Fibroblast of lung (primary cell): ENCODE results near the gene MON1A. TPM values are rescaled to one million over a fixed set of nuclear protein-coding genes. Genes with fewer than 3 reads are reported as not detected.

ENCODE experiments used
- DNase-seq, 2 donors: peaks; one replicate each; pipeline versions ENCODE4 v3.0.0 to v3.0.0-alpha.2; 2010; ENCODE audit warnings: low read depth in 2 of 2
- H2AFZ ChIP-seq: 2 replicates; pipeline ENCODE4 v1.5.1; 2012; ENCODE audit warnings: low read length, control low read depth, inconsistent platforms
- H3K27ac ChIP-seq: 2 replicates; pipeline ENCODE4 v1.5.1; 2011; ENCODE audit warnings: low read length, control low read depth; ENCODE audit not compliant: insufficient read depth
- H3K27me3 ChIP-seq: 2 replicates; pipeline ENCODE4 v1.5.1; 2011; ENCODE audit warnings: mild to moderate bottlenecking, low read length; ENCODE audit not compliant: control insufficient read depth, insufficient read depth
- H3K36me3 ChIP-seq: 2 replicates; pipeline ENCODE4 v1.5.1; 2011; ENCODE audit warnings: low read length; ENCODE audit not compliant: control insufficient read depth, insufficient read depth
- H3K4me1 ChIP-seq: 2 replicates; pipeline ENCODE4 v1.5.1; 2011; ENCODE audit warnings: low read length; ENCODE audit not compliant: control insufficient read depth, insufficient read depth; ENCODE audit errors: extremely low read depth
- H3K4me2 ChIP-seq: 2 replicates; pipeline ENCODE4 v1.5.1; 2011; ENCODE audit warnings: low read length, control low read depth; ENCODE audit not compliant: insufficient read depth; ENCODE audit errors: extremely low read depth
- H3K4me3 ChIP-seq, 4 experiments: fragments of 200-600 bp in 1 of 4; sonication (generic) in 1 of 4; replicated peaks in 1 of 4; 2 replicates each; pipeline ENCODE4 v1.5.1; 2011 to 2016; ENCODE audit warnings: low read length in 4 of 4, low read depth in 3 of 4, mild to moderate bottlenecking in 3 of 4, control low read depth in 2 of 4, inconsistent platforms in 1 of 4, mixed read lengths in 1 of 4; ENCODE audit not compliant: insufficient read depth in 1 of 4; ENCODE audit errors: control extremely low read depth in 1 of 4
- H3K79me2 ChIP-seq: 2 replicates; pipeline ENCODE4 v1.5.1; 2012; ENCODE audit warnings: mild to moderate bottlenecking, low read length, inconsistent platforms; ENCODE audit not compliant: control insufficient read depth, insufficient read depth
- H3K9ac ChIP-seq: 2 replicates; pipeline ENCODE4 v1.5.1; 2011; ENCODE audit warnings: mild to moderate bottlenecking, low read length, control low read depth; ENCODE audit not compliant: insufficient read depth
- H3K9me3 ChIP-seq: 2 replicates; pipeline ENCODE4 v1.5.1; 2012; ENCODE audit warnings: low read depth, low read length; ENCODE audit not compliant: control insufficient read depth, insufficient read depth
- H4K20me1 ChIP-seq: 2 replicates; pipeline ENCODE4 v1.5.1; 2011; ENCODE audit warnings: low read length; ENCODE audit not compliant: control insufficient read depth, insufficient read depth; ENCODE audit errors: extremely low read depth
- CTCF ChIP-seq, 2 donors: IDR thresholded peaks in 1 of 2; conservative IDR thresholded peaks in 1 of 2; 1 replicate in 1 of 2; 2 replicates in 1 of 2; pipeline ENCODE4 v1.5.1; 2011 to 2012; ENCODE audit warnings: low read length in 2 of 2, control low read depth in 1 of 2, inconsistent platforms in 1 of 2, low read depth in 1 of 2, mild to moderate bottlenecking in 1 of 2
- EZH2 ChIP-seq: IDR thresholded peaks from 2 replicates; pipeline ENCODE4 v1.5.1; 2012; ENCODE audit warnings: low read length, control low read depth, mild to moderate bottlenecking; ENCODE audit errors: missing control alignments
- polyA plus RNA-seq, 2 donors: library from polyadenylated mRNA; depleted of rRNA in 1 of 2; stranded (reverse) in 1 of 2; unstranded in 1 of 2; fragments of >200 nt; gene quantifications; 2 replicates each; pipeline ENCODE4 v1.2.1, GENCODE V29; 2011 to 2012; ENCODE audit warnings: missing spikeins in 1 of 2
- total RNA-seq: library from RNA; depleted of rRNA; stranded (reverse); fragments of >200 nt; gene quantifications from 2 replicates; pipeline ENCODE4 v1.2.1, GENCODE V29; 2014

The MON1A gene
- total and polyA plus RNA-seq, 2 donors (not counting 1 experiment from before 2014, with no cell fraction given), result 6.7 to 12.2 TPM

GRCh38 chr3:49868862-49869466 lies 60.6 kb downstream of the MON1A start:
- H3K4me1 ChIP-seq, result no peaks in the 10 kb centered on the region
- no peak for DNase-seq
- H3K27ac ChIP-seq, result no peak overlapping the region
- no peak overlapping the region for H2AFZ ChIP-seq
- H3K4me2 ChIP-seq, result no peak overlapping the region
- peaks cover 51% of the 10 kb centered on the region for H3K27me3 ChIP-seq
- H3K4me3 ChIP-seq, result no peak overlapping the region
- H3K79me2 ChIP-seq, result no peaks in the 10 kb centered on the region
- no peaks in the 10 kb centered on the region for H4K20me1 ChIP-seq
- H3K9ac ChIP-seq, result no peak overlapping the region
- H3K9me3 ChIP-seq, result no peaks in the 10 kb centered on the region
- H3K36me3 ChIP-seq, result no peaks in the 10 kb centered on the region
- TF ChIP-seq CTCF (conservative IDR thresholded peaks at IDR 0.05 in 1 of 2, IDR thresholded peaks at IDR 0.05 in 1 of 2; ENCODE audit: low read depth in 1 of 2, low read length in 2 of 2) (no peak), EZH2 (peak; percentile 71)

GRCh38 chr3:49867871-49868321 lies 61.7 kb downstream of the MON1A start:
- H3K4me2 ChIP-seq, result no peak overlapping the region
- no peaks in the 10 kb centered on the region for H3K4me1 ChIP-seq
- no peak overlapping the region for H2AFZ ChIP-seq
- no peak overlapping the region for H3K27ac ChIP-seq
- H3K4me3 ChIP-seq, result no peak overlapping the region
- no peaks in the 10 kb centered on the region for H3K36me3 ChIP-seq
- no peaks in the 10 kb centered on the region for H4K20me1 ChIP-seq
- no peak for TF ChIP-seq CTCF (conservative IDR thresholded peaks at IDR 0.05 in 1 of 2, IDR thresholded peaks at IDR 0.05 in 1 of 2; ENCODE audit: low read depth in 1 of 2, low read length in 2 of 2)
- no peak for TF ChIP-seq EZH2
- peaks cover 55% of the 10 kb centered on the region for H3K27me3 ChIP-seq
- no peak overlapping the region for H3K9ac ChIP-seq
- DNase-seq, result peak; percentile 25 to 49
- no peaks in the 10 kb centered on the region for H3K9me3 ChIP-seq
- no peaks in the 10 kb centered on the region for H3K79me2 ChIP-seq

GRCh38 chr3:49867400-49867799 lies 62.2 kb downstream of the MON1A start:
- Histone ChIP-seq H3K9ac (no peak overlapping the region), H3K79me2 (no peaks in the 10 kb centered on the region), H3K9me3 (no peaks in the 10 kb centered on the region), H3K4me1 (no peaks in the 10 kb centered on the region), H3K27me3 (peaks cover 59% of the 10 kb centered on the region), H3K27ac (no peak overlapping the region), H3K4me2 (no peak overlapping the region), H3K36me3 (no peaks in the 10 kb centered on the region), H2AFZ (no peak overlapping the region), H4K20me1 (no peaks in the 10 kb centered on the region), H3K4me3 (no peak overlapping the region)
- no peak for DNase-seq
- TF ChIP-seq EZH2 (peak; percentile 20), CTCF (conservative IDR thresholded peaks at IDR 0.05 in 1 of 2, IDR thresholded peaks at IDR 0.05 in 1 of 2; ENCODE audit: low read depth in 1 of 2, low read length in 2 of 2) (no peak)
